OCI-LY7 (cell line): ENCODE data around the gene SUFU. TPM values are rescaled to one million over a fixed set of nuclear protein-coding genes. Genes with fewer than 3 reads are reported as not detected.

Experiments used
- BruUV-seq: library from RNA; stranded (reverse); fragments of 400-500 nt; replicated peaks from 2 replicates; lab custom pipeline; 2021; lab: Mats Ljungman, UMichigan
- CTCF ChIA-PET: fragments of 300-600 bp; sonication (Branson Sonifier 250); formaldehyde crosslinking; loops from one replicate; lab custom pipeline; 2022; ENCODE audit warnings: antibody characterized with exemption; ENCODE audit not compliant: unreplicated experiment; lab: Charles Lee
- POLR2A ChIA-PET: fragments of 300-600 bp; sonication (Branson Sonifier 250); formaldehyde crosslinking; loops from one replicate; lab custom pipeline; 2022; ENCODE audit warnings: antibody characterized with exemption; lab: Charles Lee
- DNase-seq: peaks from one replicate; pipeline ENCODE4 v3.0.0-alpha.2; 2015; ENCODE audit warnings: low spot score
- H2AFZ ChIP-seq: fragments of 200-600 bp; sonication (generic), shearing (Covaris generic); 2 replicates; pipeline ENCODE4 v1.6.1; 2014; ENCODE audit warnings: mild to moderate bottlenecking, antibody characterized with exemption, low read length, moderate library complexity
- H3K27ac ChIP-seq: fragments of 200-600 bp; sonication (generic); 2 replicates; pipeline ENCODE4 v1.5.1; 2014; ENCODE audit warnings: mixed run types, low read depth, mild to moderate bottlenecking, moderate library complexity, low read length, inconsistent platforms; ENCODE audit not compliant: poor library complexity, severe bottlenecking
- H3K36me3 ChIP-seq: fragments of 200-600 bp; sonication (generic); 2 replicates; pipeline ENCODE4 v1.6.1; 2014; ENCODE audit warnings: mild to moderate bottlenecking, antibody characterized with exemption, low read length, moderate library complexity, mixed read lengths; ENCODE audit not compliant: insufficient read depth
- H3K4me1 ChIP-seq: fragments of 200-600 bp; sonication (generic); 2 replicates; pipeline ENCODE4 v1.5.1; 2014; ENCODE audit warnings: mild to moderate bottlenecking, low read length; ENCODE audit not compliant: insufficient read depth, poor library complexity, severe bottlenecking
- H3K4me2 ChIP-seq: fragments of 200-600 bp; sonication (generic); 2 replicates; pipeline ENCODE4 v1.6.1; 2014; ENCODE audit warnings: mild to moderate bottlenecking, low read length
- H3K4me3 ChIP-seq: fragments of 200-600 bp; sonication (generic); 2 replicates; pipeline ENCODE4 v1.5.1; 2014; ENCODE audit warnings: mild to moderate bottlenecking, low read depth, low read length; ENCODE audit not compliant: poor library complexity, severe bottlenecking
- H3K79me2 ChIP-seq: fragments of 200-600 bp; sonication (generic); 2 replicates; pipeline ENCODE4 v1.6.1; 2016; ENCODE audit warnings: low read depth, mild to moderate bottlenecking, low read length, moderate library complexity, mixed read lengths; ENCODE audit not compliant: insufficient read depth
- H3K9me2 ChIP-seq: fragments of 200-600 bp; sonication (generic); 2 replicates; pipeline ENCODE4 v1.6.1; 2016; ENCODE audit warnings: mild to moderate bottlenecking, low read length, mixed read lengths; ENCODE audit not compliant: insufficient read depth
- H3K9me3 ChIP-seq: fragments of 200-600 bp; sonication (generic); 2 replicates; pipeline ENCODE4 v1.6.1; 2014; ENCODE audit warnings: mild to moderate bottlenecking, mixed run types, low read length, mixed read lengths
- H4K20me1 ChIP-seq: fragments of 200-600 bp; sonication (generic); 2 replicates; pipeline ENCODE4 v1.6.1; 2014; ENCODE audit warnings: mild to moderate bottlenecking, antibody characterized with exemption, low read length, moderate library complexity, mixed read lengths; ENCODE audit not compliant: insufficient read depth
- EZH2phosphoT487 ChIP-seq: fragments of 200-600 bp; sonication (generic); IDR thresholded peaks from 2 replicates; pipeline ENCODE4 v1.6.1; 2018; ENCODE audit warnings: low read depth, borderline replicate concordance, mild to moderate bottlenecking, mixed run types, antibody characterized with exemption, low read length, moderate library complexity, mixed read lengths
- intact Hi-C: fragments of 100-400 bp; cut with micrococcal nuclease; formaldehyde crosslinking; loops from one replicate; pipeline ENCODE4 v1.10.0; 2022; ENCODE audit not compliant: unreplicated experiment
- total RNA-seq, 2 experiments: library from RNA; depleted of rRNA in 1 of 2; stranded (reverse); fragments of >200 nt in 1 of 2; shearing (Covaris generic) in 1 of 2; gene quantifications; 2 replicates each; pipeline ENCODE4 v1.2.3, GENCODE V29; 2014 to 2022
- TF ChIP-seq, protein P1 (sequence below): fragments of 200-600 bp; sonication (generic); conservative IDR thresholded peaks from 2 replicates; pipeline ENCODE4 v1.5.1; 2014; ENCODE audit warnings: mild to moderate bottlenecking, antibody characterized with exemption, low read length, moderate library complexity, mixed read lengths

Gene SUFU
- total RNA-seq, 2 experiments from 2014 or later = 4.9 to 10.0 TPM

DNA sequence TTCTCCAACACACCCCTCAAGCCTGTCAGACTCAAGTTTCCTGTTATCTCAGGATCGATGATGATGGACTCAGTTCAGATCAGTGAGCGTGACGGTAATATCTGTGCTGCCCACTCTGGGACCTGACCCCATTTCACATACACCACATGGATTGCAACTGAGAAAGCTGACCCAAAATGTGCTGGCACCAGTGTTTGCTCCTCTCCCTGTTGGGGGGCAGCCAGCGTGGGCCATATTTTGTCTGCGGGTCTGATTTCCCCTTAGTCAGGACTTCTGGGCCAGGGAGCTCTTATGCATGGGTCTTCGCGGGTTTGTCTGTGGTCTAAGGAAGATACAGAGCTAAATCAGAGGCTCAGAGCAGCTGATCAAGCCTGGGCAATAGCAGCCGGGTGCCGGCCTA, 97.9 kb downstream of the SUFU start:
- Histone ChIP-seq H3K9me2 (no peaks in the 10 kb centered on the region), H4K20me1 (no peaks in the 10 kb centered on the region), H3K4me3 (no peak overlapping the region), H2AFZ (no peak overlapping the region), H3K4me1 (no peaks in the 10 kb centered on the region), H3K36me3 (no peaks in the 10 kb centered on the region), H3K9me3 (no peaks in the 10 kb centered on the region), H3K79me2 (no peaks in the 10 kb centered on the region), H3K4me2 (no peak overlapping the region), H3K27ac (no peak overlapping the region)
- no peak for TF ChIP-seq EZH2phosphoT487
- TF ChIP-seq, protein P1, sequence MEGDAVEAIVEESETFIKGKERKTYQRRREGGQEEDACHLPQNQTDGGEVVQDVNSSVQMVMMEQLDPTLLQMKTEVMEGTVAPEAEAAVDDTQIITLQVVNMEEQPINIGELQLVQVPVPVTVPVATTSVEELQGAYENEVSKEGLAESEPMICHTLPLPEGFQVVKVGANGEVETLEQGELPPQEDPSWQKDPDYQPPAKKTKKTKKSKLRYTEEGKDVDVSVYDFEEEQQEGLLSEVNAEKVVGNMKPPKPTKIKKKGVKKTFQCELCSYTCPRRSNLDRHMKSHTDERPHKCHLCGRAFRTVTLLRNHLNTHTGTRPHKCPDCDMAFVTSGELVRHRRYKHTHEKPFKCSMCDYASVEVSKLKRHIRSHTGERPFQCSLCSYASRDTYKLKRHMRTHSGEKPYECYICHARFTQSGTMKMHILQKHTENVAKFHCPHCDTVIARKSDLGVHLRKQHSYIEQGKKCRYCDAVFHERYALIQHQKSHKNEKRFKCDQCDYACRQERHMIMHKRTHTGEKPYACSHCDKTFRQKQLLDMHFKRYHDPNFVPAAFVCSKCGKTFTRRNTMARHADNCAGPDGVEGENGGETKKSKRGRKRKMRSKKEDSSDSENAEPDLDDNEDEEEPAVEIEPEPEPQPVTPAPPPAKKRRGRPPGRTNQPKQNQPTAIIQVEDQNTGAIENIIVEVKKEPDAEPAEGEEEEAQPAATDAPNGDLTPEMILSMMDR = no peak
- CTCF ChIA-PET = no interaction called here
- intact Hi-C loops = no loop called here
- no TSS peak for BruUV-seq
- DNase-seq = no peak
- POLR2A ChIA-PET = no interaction called here

DNA sequence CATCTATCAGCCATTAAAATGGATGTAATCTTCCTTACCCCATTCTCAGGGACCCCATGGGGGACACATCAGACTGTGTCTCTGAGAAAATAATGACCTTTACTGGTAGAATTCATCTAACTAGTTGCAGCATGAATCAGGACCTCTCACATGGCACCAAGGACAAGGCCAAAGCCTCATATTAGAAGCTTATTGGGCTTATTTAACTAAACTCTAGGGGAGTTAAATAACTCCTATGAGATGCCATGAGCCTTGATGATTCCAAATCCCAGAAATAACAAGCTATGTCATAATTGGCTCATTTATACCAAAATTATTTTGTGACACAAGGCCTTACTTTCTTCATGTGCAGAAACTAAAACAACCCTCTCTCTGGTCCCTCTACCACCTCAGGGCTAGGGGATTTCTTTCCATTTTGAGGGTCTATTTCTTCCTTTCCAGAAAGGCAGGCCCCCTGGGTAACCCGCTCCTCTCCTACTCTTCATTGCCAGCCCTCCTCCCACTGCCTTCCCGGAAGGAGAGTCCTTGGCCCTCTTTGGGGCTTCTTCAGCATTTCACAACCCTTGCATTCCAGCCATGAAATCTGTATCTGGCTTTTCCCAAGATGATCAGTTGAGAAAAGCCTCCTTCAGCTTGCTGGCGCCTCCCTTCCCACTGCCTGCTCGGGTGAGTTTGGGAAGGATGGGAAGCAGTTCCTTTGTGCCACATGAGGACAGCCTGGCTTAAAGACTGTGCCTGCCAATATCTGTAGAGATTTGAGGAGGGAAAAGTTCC, 98.7 kb downstream of the SUFU start:
- Histone ChIP-seq H2AFZ (no peak overlapping the region), H4K20me1 (no peaks in the 10 kb centered on the region), H3K27ac (no peak overlapping the region), H3K4me1 (no peaks in the 10 kb centered on the region), H3K9me2 (no peaks in the 10 kb centered on the region), H3K36me3 (no peaks in the 10 kb centered on the region), H3K4me2 (no peak overlapping the region), H3K9me3 (no peaks in the 10 kb centered on the region), H3K4me3 (no peak overlapping the region), H3K79me2 (no peaks in the 10 kb centered on the region)
- intact Hi-C loops = no loop called here
- no peak for DNase-seq
- ChIA-PET POLR2A (interaction anchor here (0.6 to 0.7 kb wide), 2 partner anchors 20 to 23 kb away, joined by 4 to 5 read pairs; no protein-coding TSS in a partner anchor), CTCF (no interaction called here)
- BruUV-seq = no TSS peak
- no peak for TF ChIP-seq EZH2phosphoT487
- TF ChIP-seq, protein P1 = no peak

DNA sequence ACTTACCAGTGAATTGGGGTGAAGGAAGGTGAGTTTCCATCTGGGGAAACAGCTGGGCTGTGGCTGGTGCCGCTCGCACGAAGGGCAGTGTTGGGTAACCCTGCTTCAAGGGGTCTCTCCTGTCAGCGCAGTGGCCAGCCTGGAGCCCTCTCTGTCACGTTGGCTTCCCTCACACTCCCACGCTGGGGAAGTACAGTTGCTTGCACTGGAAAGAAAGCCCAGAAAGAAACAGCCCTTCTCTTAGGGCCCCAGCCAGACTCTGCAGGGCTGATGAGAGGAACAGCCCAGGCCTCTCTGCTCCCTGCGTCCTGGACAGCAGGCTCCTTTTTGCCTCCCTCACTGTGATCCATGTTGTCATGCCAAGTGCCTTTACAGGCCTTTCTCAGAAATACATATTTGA, 100.2 kb downstream of the SUFU start:
- ChIA-PET POLR2A (no interaction called here), CTCF (no interaction called here)
- no peak for TF ChIP-seq EZH2phosphoT487
- TF ChIP-seq, protein P1 = no peak
- intact Hi-C loops = no loop called here
- no TSS peak for BruUV-seq
- no peak overlapping the region for H3K4me2 ChIP-seq
- no peak overlapping the region for H3K4me3 ChIP-seq
- no peak overlapping the region for H2AFZ ChIP-seq
- H3K9me2 ChIP-seq = no peaks in the 10 kb centered on the region
- H3K9me3 ChIP-seq = no peaks in the 10 kb centered on the region
- no peaks in the 10 kb centered on the region for H4K20me1 ChIP-seq
- H3K27ac ChIP-seq = no peak overlapping the region
- no peaks in the 10 kb centered on the region for H3K4me1 ChIP-seq
- H3K79me2 ChIP-seq = no peaks in the 10 kb centered on the region
- H3K36me3 ChIP-seq = no peaks in the 10 kb centered on the region
- no peak for DNase-seq
